ENCODE data around the gene ANXA6. TPM values are rescaled to one million over a fixed set of nuclear protein-coding genes. Genes with fewer than 3 reads are reported as not detected.

The ANXA6 gene
- polyA plus RNA-seq, 1 of the 3 experiments (the other 2 are of a cell fraction), result 87.5 TPM

DNA sequence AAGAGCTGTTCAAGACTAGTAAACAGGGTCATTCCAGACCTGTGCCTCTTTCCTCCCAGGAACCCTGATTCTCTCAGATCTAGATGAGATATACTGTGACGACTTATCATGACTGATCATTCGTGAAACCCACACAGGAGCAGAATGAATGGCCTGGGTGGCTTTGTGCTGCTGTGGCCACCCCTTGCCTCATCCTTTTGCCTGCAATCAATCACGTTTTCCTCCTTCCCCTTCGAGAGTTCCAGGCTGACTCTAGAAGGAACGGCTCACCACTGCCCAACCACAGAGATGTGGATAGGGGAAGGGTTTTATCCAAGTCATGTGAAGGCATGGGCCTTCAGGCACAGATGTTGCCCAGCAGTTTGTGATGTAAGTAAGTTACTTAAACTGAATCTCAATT is 5.8 kb downstream of the ANXA6 start (continued):
- TF ChIP-seq, protein P1, sequence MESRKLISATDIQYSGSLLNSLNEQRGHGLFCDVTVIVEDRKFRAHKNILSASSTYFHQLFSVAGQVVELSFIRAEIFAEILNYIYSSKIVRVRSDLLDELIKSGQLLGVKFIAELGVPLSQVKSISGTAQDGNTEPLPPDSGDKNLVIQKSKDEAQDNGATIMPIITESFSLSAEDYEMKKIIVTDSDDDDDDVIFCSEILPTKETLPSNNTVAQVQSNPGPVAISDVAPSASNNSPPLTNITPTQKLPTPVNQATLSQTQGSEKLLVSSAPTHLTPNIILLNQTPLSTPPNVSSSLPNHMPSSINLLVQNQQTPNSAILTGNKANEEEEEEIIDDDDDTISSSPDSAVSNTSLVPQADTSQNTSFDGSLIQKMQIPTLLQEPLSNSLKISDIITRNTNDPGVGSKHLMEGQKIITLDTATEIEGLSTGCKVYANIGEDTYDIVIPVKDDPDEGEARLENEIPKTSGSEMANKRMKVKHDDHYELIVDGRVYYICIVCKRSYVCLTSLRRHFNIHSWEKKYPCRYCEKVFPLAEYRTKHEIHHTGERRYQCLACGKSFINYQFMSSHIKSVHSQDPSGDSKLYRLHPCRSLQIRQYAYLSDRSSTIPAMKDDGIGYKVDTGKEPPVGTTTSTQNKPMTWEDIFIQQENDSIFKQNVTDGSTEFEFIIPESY (IDR thresholded peaks at IDR 0.05; ENCODE audit: borderline replicate concordance, low read depth), result no peak
- no peak for TF ChIP-seq MEF2A (IDR thresholded peaks at IDR 0.05; ENCODE audit: borderline replicate concordance, low read depth)
- no peak for TF ChIP-seq RCOR1 (IDR thresholded peaks at IDR 0.05; ENCODE audit: low read length)

DNA sequence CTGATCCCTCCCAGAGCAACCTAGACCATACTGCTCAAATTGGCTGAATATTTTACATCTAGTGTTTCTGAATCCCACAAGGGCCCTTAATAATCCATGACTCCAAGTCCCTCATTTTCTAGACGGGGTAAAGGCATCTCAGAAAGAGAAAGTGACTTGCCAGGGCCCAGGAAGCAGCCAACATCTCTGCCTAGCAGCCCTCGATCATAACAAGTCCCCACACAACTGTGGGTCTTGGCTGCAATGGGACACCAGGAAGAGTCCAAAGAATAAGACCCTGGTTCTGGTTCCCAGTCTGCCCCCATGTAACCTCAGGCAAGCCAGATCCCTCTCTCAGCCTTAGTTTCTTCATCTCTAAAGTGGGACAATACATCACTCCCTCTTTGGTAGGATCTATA is 6.3 kb downstream of the ANXA6 start:
- ChIA-PET CTCF (interaction anchor here (0.6 to 32.5 kb wide), 5 partner anchors 16 to 97 kb away, joined by 3 to 540 read pairs (median 7); no protein-coding TSS in a partner anchor), POLR2A (interaction anchor here (0.7 to 1.0 kb wide), 3 partner anchors 9 to 22 kb away, joined by 3 read pairs; no protein-coding TSS in a partner anchor)
- H3K27me3 ChIP-seq (ENCODE audit: insufficient read depth), result no peaks in the 10 kb centered on the region
- H4K20me1 ChIP-seq (ENCODE audit: insufficient read depth), result peaks cover 14% of the 10 kb centered on the region; the same call in 1 of the 2 replicates
- DNase-seq, result no peak
- TF ChIP-seq MEF2A (IDR thresholded peaks at IDR 0.05; ENCODE audit: borderline replicate concordance, low read depth), result no peak
- TF ChIP-seq RAD21 (IDR thresholded peaks at IDR 0.05; ENCODE audit: low read length), result no peak
- no peak for TF ChIP-seq TAF1 (IDR thresholded peaks at IDR 0.05; ENCODE audit: borderline replicate concordance, low read depth, low read length)
- TF ChIP-seq EZH2phosphoT487 (IDR thresholded peaks at IDR 0.05; ENCODE audit: borderline replicate concordance, low read depth), result no peak
- no peak for TF ChIP-seq POLR2AphosphoS5 (IDR thresholded peaks at IDR 0.05; ENCODE audit: low read depth, low read length)
- TF ChIP-seq RFX5 (IDR thresholded peaks at IDR 0.05; ENCODE audit: low read length), result no peak
- TF ChIP-seq, protein P2, sequence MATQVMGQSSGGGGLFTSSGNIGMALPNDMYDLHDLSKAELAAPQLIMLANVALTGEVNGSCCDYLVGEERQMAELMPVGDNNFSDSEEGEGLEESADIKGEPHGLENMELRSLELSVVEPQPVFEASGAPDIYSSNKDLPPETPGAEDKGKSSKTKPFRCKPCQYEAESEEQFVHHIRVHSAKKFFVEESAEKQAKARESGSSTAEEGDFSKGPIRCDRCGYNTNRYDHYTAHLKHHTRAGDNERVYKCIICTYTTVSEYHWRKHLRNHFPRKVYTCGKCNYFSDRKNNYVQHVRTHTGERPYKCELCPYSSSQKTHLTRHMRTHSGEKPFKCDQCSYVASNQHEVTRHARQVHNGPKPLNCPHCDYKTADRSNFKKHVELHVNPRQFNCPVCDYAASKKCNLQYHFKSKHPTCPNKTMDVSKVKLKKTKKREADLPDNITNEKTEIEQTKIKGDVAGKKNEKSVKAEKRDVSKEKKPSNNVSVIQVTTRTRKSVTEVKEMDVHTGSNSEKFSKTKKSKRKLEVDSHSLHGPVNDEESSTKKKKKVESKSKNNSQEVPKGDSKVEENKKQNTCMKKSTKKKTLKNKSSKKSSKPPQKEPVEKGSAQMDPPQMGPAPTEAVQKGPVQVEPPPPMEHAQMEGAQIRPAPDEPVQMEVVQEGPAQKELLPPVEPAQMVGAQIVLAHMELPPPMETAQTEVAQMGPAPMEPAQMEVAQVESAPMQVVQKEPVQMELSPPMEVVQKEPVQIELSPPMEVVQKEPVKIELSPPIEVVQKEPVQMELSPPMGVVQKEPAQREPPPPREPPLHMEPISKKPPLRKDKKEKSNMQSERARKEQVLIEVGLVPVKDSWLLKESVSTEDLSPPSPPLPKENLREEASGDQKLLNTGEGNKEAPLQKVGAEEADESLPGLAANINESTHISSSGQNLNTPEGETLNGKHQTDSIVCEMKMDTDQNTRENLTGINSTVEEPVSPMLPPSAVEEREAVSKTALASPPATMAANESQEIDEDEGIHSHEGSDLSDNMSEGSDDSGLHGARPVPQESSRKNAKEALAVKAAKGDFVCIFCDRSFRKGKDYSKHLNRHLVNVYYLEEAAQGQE (IDR thresholded peaks at IDR 0.05; ENCODE audit: low read depth, low read length), result no peak
- TF ChIP-seq CHD2 (IDR thresholded peaks at IDR 0.05; ENCODE audit: low read length, partially characterized antibody), result no peak
- no peak for TF ChIP-seq RCOR1 (IDR thresholded peaks at IDR 0.05; ENCODE audit: low read length)
- TF ChIP-seq MXI1 (IDR thresholded peaks at IDR 0.05; ENCODE audit: low read depth, low read length), result no peak
- no peak for TF ChIP-seq FOXJ3 (CRISPR knock-in tag; IDR thresholded peaks at IDR 0.05)
- no peak for TF ChIP-seq GABPA (IDR thresholded peaks at IDR 0.05; ENCODE audit: low read depth)
- H3K4me3 ChIP-seq (ENCODE audit: low read depth in 2 of 2, low read length in 1 of 2), result no peak overlapping the region
- no peak overlapping the region for H3K9ac ChIP-seq
- H3K36me3 ChIP-seq (replicated peaks in 1 of 2; ENCODE audit: control insufficient read depth in 1 of 2, insufficient read depth in 2 of 2, low read length in 1 of 2), result peaks cover 0 to 6% of the 10 kb centered on the region in 2 experiments
- WGBS (ENCODE audit: low lambda C conversion rate), result 80% methylated on average over 1 of the region's 2 CpGs
- no peaks in the 10 kb centered on the region for H3K9me3 ChIP-seq
- H3K27ac ChIP-seq (ENCODE audit: low read depth in 2 of 2, low read length in 1 of 2), result peak overlapping the region; percentile 12 to 77
- peaks cover 25 to 34% of the 10 kb centered on the region in 2 experiments; a peak in 2 of 4 replicates for H3K4me1 ChIP-seq (ENCODE audit: control insufficient read depth in 1 of 2, insufficient read depth in 2 of 2, low read depth in 1 of 2, low read length in 1 of 2)
- no peaks in the 10 kb centered on the region for H3K9me2 ChIP-seq
- 0 out of 2 replicates have a peak overlapping the region, but pooled peaks have one; percentile 31 for H3K4me2 ChIP-seq
- H2AFZ ChIP-seq (ENCODE audit: low read depth), result no peak overlapping the region
- no peaks in the 10 kb centered on the region for H3F3A ChIP-seq (replicated peaks; ENCODE audit: insufficient read depth)
- peaks cover 51% of the 10 kb centered on the region for H3K79me2 ChIP-seq (ENCODE audit: insufficient read depth)

Measured in SK-N-SH (cell line).